GM19023 (cell line): ENCODE results near the gene ANO10.

Experiments used
- ATAC-seq: cut with Tn5 transposase; IDR thresholded peaks from one replicate; pipeline ENCODE4 v1.9.1; 2021; ENCODE audit warnings: mild to moderate bottlenecking, moderate library complexity; ENCODE audit not compliant: unreplicated experiment

The ANO10 gene

GRCh38 chr3:43326891-43327581, 294.8 kb downstream of the ANO10 start:
- ATAC-seq: no peak

DNA sequence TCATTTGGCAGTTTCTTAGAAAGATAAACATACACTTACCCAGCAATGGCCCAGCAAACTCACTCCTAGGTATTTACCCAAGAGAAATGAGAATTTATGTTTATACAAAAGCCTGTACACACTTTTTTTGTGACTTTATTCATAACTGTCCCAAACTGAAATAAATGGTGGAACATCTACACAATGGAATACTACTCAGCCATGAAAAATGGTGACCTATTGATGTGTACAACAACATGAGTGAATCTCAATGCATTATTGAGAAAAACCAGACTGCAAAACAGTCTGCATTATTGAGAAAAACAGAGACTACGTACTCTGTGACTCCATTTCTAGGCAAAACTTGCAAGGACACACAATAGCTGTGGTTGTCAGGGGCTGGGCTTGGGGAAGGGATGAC, 298.3 kb downstream of the ANO10 start:
- no peak for ATAC-seq

DNA sequence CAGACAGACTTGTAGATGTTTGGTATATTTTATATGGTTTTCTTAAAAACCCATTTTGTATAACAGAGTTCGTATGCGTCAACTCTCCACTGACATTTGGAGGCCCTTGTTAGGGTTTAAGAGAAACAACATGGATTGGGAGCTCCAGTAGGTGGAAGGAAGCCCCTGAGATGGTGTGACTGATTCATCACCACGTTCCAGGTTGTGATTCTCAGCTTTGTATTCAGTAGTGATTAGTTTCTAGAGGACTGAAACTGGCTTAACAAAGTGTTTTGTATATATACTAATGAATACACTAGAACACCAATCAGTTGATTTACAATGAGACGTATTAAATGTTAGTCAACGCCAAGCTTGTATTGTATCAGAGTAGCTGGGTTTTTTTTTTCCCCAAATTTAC, 301.5 kb downstream of the ANO10 start:
- no peak for ATAC-seq

DNA sequence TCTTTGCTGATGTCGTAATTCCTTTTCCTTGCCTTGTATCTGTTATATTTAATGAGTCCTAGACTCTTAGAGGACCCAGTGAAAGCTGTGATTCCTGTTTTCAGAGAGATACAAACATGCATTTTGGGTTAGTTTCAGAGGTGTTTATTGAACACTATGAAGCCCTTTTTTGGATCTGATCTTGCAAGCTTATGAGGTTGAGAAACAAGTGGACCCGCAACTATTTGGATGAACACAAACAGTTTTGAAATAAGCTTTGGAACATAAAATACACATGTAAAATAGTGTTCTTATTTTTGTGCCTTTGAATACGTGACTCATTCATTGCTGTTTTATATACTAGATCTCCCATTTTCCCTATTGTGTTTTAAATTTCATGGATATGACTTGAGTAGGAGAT, 302.0 kb downstream of the ANO10 start:
- no peak for ATAC-seq

DNA sequence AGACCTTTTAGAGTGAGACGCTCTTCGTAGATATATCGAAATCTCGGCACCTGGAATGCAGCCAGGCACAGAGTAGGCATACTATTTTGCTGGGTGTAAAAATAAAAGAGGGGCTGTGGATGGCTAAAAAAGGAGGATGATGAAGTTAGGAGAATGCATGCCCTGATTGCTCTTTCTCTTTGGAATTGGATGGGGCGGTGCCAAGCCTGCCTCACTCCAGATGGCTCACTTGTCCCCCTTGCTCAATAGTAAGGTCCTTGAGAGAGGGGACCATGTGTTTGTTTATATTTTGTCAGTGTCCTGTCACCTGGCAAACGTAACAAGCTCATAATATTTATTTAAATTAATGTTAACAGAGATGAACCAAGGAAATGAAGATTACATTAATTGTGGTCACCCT, 302.4 kb downstream of the ANO10 start:
- no peak for ATAC-seq

DNA sequence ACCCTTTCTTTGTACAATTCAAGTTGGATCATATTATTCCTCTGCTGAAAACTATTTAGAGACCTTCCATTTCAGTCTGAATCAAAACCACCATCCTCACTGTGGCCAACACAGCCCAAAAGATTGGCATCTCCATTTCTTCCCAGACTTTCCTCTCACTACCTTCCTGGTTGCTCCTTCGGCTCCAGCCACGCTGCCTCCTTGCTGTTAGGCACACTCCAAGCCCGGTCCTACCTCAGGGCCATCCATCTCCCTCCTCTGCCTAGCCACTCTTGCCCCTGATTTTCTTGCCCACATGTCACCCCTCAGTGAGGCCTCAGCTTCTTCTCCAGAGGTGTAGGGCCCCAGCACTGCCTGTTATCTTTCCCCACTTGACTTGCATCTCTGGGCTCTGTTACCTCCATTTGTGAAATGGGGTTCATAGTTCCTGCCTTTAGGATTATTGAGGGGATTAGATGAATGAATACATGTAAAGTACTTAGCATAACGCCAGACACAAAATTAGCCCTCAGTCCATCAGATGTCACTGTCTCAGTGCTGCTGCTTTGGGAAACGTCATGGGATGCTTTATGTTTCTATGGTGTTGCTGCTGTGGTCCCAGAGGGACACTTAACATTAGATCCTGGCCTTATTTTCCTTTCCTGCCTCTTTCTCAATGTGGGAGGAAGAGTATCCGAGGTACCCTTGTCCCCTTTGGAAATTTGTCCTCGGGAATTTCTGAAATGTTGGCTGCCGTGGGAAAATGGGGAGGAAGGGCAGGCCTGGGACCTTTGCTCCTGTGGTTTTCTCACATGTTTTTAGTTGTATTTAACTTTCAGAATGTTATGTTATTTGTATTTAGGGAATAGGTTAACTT, 304.1 kb downstream of the ANO10 start:
- no peak for ATAC-seq

GRCh38 chr3:43316783-43317460, 304.9 kb downstream of the ANO10 start:
- ATAC-seq: no peak
